HG03196 (cell line): ENCODE data around the gene CTNNAL1.
"Not testable (repeated sequence)": the region's sequence is repeated elsewhere in the genome, so short reads cannot be mapped to it uniquely, and the experiment has no call there.

ENCODE experiments used
- ATAC-seq: cut with Tn5 transposase; IDR thresholded peaks from one replicate; pipeline ENCODE4 v1.9.1; 2021; ENCODE audit not compliant: unreplicated experiment

CTNNAL1 gene

GRCh38 chr9:108997112-108997511 is 16.2 kb downstream of the CTNNAL1 start:
- no peak for ATAC-seq

GRCh38 chr9:108996643-108997042 is 16.7 kb downstream of the CTNNAL1 start:
- ATAC-seq = no peak

GRCh38 chr9:108994695-108995094 is 18.6 kb downstream of the CTNNAL1 start:
- ATAC-seq = peak; percentile 73

DNA sequence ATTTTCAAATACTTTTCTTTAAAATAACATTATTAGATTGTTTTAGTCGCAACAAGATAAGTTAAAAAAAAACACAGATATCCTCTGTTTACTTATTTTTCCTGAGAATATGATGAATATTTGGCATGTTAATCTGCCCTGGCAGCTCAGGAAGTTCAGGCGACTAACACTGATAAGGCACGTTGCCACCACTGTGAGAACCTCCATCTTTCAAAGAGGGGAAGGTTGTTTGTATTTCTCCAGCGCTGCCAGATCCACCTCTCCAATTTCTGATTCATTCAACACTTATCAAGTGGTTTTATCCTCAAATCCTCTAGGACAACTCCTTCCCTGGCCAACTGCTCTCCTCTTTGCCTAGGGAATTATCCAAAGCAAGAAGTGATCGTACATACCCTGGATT is 21.8 kb downstream of the CTNNAL1 start:
- no peak for ATAC-seq

DNA sequence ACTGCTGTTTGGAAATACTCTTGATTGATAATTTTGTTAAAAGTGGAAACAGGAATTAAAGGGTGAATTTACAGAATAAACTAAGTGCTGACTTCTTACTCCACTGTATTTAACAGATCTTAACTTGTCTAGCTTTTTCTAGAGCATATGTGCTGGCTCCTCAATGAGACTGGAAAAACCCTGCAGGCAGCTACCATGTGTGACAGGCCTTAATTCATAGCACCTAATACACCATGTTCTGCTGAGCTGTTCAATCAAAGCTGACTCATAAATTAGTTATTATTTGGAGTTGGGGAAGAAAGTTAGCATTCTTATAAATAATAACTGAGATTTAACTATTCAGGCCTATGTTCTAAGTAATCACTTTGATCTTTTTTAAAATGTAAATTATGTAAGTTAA is 29.4 kb downstream of the CTNNAL1 start:
- no peak for ATAC-seq

GRCh38 chr9:108980893-108981292 is 32.4 kb downstream of the CTNNAL1 start:
- ATAC-seq = no peak

DNA sequence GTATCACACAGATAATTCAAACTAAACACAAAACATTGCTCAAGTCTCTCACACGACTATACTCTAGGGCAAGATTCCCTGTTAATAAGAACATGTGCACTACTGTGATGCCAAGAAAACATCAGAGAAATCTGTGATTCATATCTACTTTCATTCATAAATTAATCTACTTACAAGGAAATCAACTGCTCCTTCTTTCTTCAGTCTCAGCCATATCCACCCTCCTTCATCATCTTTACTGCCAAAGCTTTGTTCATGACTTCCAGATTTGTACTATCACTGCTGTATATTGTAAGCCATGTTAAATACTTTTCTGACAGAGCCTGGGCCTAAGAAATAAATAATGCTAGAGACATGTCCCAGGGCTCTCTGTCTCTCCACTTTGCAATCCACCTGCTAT is 35.1 kb downstream of the CTNNAL1 start:
- ATAC-seq = no peak

GRCh38 chr9:108973895-108974294 is 39.4 kb downstream of the CTNNAL1 start:
- no peak for ATAC-seq

DNA sequence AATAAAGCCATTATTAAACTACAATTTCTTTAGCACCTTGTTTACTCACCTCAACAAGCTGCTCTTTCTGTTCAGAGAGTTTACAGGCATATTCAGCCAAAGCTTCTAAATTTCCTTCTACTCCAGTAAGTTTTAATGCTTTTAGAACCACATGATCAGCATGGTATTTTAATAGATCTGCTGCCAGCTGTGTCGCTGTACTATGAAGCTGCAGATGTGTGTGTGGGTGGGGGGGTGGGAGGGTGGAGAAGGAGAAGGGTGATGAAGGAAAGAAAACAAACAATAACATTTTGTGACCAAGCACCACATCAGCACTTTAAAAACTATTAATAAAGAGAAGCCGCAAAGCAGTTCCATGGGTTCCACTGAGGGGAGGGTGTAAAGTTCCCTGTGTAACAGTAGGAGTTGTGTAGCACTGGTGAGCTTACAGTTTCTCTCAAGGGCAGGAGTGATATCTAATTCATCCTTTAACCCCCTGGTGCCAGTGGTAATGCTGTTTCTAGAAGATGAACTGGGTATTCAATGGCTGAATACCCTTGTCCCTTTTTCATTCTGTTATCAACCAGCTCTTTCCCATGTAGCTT is 40.6 kb downstream of the CTNNAL1 start:
- ATAC-seq = no peak

DNA sequence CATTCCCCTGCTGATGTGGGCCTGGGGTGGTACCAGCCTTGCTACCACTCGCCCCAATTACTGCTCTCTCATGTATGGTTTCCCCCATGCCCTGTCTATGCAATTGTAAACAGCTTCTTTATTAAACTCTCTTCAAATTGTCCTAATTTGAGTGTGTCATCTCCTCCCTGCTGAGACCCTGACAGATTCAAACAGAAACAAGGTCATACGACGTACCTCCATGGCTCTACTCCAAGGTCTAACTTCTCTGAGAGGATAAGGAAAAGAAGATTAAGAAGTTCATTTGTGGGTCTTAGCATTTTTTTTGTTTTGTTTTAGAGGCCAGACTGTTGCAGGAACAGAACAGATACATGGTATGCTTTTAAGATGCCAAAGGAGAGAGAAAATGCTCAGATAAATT is 41.1 kb downstream of the CTNNAL1 start:
- ATAC-seq = no peak

DNA sequence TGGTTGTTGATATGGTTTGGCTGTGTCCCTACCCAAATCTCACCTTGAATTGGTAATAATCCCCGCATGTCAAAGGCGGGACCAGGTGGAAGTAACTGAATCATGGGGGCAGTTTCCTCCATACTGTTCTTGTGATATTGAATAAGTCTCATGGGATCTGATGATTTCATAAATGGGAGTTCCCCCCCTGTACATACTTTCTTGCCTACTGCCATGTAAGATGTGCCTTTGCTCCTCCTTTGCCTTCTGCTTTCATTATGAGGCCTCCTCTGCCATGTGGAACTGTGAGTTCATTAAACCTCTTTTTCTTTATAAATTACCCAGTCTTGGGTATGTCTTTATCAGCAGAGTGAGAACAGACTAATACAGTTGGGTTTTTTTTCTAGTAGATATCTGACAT is 41.9 kb downstream of the CTNNAL1 start:
- ATAC-seq = not testable (repeated sequence)

- ATAC-seq = no peak
Measured at GRCh38 chr9:108967916-108968315, 45.4 kb downstream of the CTNNAL1 start.

DNA sequence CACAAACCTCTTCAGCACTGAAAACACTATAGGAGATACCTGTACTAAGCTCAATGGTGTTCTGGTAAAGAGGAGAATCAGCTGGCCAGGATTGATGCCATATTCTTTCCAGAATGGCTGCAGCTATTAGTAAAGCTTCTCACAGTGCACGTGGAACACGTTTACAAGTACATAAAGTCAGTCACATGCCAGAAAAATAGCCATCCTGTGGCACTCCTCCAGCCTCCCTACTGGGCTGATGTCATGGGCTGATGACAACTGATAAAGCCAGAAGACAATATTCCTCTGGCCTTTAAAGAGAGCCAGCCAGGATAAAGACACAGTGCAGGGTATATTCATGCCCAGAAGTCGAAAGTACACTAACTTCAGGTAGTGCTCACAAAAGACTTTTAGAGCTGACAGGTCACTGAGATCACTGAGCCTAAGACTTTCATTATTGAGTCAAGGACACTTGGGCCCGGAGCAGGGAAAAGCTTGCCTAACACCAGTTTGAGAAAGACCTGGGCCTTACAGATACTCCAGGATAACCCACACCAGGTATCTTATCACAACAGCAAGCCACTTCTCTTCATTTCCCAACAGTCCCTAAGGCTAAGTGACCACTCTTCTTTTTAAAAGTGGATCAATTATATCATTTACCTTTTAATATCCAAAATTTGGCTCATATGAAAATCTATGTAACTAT is 49.7 kb downstream of the CTNNAL1 start:
- ATAC-seq = no peak

DNA sequence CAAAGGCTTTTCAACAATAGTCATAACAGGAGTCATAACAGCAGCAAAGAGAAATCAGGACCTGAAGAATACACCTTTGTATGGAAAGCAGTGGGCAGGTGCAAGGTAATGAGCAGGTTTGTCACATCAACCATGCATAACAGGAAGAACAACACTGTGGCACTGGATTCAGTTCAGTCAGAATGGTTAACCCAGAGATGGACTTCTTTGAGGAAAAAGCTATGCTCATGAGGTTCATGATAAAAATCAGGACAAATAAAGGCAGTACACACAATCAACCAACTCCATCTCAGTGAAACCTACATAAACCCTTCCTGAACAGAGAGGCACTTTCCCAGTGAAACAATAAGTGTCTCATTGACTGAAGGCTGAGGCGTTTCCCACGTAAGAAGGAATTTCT is 52.1 kb downstream of the CTNNAL1 start:
- no peak for ATAC-seq

GRCh38 chr9:108960331-108960730 is 53.0 kb downstream of the CTNNAL1 start:
- ATAC-seq = no peak

DNA sequence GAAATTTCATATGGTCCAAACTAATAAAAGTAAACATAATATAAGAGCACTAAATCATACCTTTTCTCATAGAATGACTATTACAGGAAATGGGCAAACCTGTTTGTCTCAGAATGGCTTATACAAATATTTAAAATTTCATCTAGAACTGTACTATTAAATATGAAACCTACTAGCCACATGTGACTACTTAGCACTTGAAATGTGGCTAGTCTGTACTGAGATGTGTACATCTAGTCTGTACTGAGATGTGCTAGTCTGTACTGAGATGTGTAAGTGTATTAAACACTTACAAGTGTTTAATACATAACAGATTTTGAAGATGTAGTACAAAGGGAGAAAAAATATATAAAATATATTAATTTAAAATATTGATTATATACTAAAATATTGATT is 56.7 kb downstream of the CTNNAL1 start:
- ATAC-seq = no peak

DNA sequence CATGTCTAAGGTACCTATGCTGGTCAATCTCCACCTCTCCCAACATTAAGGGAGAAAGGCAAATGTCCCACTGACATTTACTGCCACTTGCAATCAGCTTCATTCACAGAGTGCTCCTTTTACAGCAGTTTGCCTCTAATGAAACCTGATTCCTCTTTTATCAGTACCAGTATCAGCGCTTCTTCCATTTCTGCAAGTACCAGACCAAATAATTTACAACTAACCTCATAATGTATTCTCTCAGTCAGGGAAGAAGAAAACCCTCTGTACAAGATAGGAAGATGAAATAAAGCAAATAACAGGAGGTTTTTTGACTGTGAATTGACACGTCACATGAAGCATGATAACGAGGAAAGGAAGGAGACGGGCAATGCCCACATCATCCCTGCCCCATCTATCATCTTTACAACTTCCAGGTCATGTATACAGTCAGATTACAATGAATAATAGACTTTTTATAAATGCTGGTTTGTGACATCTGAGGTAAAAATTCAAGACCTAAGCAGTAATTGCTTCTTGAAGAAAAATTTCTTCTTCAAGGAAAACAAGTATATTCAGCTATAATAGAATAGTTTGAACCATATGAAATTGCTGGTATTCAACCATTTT is 57.2 kb downstream of the CTNNAL1 start:
- ATAC-seq = no peak

DNA sequence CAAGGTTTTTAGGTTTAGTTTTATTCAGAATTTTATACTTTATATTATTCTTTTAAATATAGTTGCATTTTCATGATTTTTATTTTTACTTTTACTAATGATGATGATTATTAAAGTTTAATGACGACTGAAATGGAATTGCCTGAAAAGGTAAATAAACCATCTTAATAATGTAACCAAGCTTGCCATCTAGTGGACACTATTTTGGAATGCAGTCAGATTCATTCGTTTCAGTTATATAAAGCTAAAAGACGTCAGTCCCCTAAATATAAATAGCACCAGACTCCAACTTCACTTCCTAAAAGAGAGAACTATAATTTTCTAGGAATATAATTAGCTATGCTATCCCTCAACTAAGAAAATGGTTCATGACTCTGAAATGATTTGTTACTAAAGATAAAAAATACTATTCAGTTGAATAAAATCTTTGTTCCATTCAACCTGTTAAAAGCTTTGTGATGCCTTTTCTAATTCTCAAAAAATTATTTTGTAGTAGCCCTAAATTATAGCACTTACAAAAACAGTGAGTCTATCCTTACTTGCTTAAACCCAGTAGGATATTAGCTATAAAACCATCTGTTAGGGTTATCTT is 59.2 kb downstream of the CTNNAL1 start:
- ATAC-seq = peak; percentile 58

DNA sequence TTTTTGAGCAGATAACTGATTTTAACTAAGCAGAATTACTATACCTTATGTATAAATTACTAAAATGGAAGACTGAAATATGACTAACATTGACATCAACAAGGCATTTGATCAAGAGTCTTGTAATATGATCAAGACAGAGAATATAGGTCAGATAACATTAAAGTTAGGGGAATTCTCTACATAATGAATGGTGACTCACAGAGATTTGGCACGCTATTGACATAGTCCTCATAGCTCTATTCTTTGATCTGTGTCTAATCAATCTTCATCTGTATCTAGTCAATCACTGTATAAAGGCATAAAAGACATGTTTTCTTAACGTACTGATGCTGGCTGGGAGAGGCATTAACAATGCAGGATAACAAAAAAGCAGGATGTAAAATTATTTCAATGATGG is 61.7 kb downstream of the CTNNAL1 start:
- ATAC-seq = no peak

GRCh38 chr9:108950168-108950567 is 63.1 kb downstream of the CTNNAL1 start:
- no peak for ATAC-seq

- no peak for ATAC-seq
Measured at GRCh38 chr9:108939975-108940374, 73.3 kb downstream of the CTNNAL1 start.
